MM.1S (cell line): ENCODE data around the gene BRI3.

ENCODE experiments used
- CTCF ChIP-seq: fragments of 300-600 bp; sonication (generic); IDR thresholded peaks from 2 replicates; pipeline ENCODE4 v1.5.1; 2016; ENCODE audit warnings: antibody characterized with exemption, low read length, mixed read lengths
- EZH2 ChIP-seq: fragments of 300-600 bp; sonication (generic); optimal IDR thresholded peaks from 2 replicates; pipeline ENCODE3; 2017; ENCODE audit warnings: low read depth, mild to moderate bottlenecking, antibody characterized with exemption, low read length, mixed read lengths
- EZH2phosphoT487 ChIP-seq: fragments of 300-600 bp; sonication (generic); IDR thresholded peaks from 2 replicates; pipeline ENCODE4 v1.6.1; 2018; ENCODE audit warnings: antibody characterized with exemption, low read length

GRCh38 chr7:98285157-98286092 lies 3.9 kb downstream of the BRI3 start:
- TF ChIP-seq CTCF = no peak
- no peak for TF ChIP-seq EZH2phosphoT487
- no peak for TF ChIP-seq EZH2
